ENCODE results near the gene UBE3B. TPM values are rescaled to one million over a fixed set of nuclear protein-coding genes. Genes with fewer than 3 reads are reported as not detected.

Gene UBE3B
- total RNA-seq, 1 experiment from 2014 or later: 53.4 TPM

DNA sequence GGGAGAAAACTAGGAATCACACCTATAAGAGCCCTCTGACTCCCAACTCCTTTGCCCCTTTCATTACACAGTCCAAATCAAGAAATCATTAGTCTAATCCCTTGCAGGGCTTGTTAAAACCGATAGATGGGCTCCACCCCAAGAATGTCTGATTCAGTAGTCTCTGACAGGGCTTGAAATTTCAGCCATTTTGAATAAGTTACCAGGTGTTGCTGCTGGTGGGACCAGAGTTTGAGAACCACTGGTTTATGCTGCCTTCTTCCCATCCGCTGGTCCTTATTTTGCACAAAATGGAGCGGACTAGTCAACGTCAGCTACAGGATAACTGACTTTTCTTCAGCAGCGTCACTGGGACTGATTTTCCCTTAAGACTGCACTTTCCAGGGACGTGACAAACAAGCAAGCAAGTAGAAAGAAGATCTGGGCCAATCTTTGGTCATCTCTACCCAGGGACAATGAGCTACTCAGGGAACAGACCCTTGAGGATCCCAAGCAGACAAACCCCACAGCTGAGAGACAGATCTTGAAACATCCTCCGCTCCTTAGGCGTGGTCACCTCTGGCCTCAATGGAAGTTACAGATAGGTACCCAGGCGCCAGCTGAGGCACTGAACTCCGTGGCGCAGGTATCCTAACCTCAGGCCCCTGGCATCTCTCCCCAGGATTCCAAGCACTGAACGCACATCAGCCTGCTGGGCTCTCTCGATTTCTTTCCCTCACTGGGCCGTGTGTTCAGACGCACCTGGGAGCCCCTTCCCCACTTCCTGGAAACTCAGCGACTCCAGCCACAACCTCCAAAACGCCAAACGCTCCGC is 1.2 kb upstream of the UBE3B start:
- no peak for DNase-seq (ENCODE audit: low spot score)

DNA sequence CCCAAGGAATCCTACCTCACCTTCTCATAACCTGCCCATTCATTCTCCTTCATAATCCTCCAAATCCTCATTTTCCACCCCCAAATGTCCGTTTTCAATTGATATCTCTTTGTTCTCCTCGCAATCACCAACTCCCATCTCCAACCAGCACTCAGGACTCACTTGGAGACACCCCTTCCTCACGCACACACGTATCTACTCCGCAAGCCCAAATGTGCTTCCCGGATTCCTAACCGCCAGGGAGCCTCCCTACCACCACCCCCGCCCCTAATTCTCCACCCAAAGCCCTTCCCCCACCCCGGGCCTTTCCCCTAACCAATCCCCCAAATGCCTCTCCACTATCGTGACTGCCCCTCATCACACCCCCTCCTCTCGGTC is 638 bp upstream of the UBE3B start:
- no peak for DNase-seq (ENCODE audit: low spot score)

DNA sequence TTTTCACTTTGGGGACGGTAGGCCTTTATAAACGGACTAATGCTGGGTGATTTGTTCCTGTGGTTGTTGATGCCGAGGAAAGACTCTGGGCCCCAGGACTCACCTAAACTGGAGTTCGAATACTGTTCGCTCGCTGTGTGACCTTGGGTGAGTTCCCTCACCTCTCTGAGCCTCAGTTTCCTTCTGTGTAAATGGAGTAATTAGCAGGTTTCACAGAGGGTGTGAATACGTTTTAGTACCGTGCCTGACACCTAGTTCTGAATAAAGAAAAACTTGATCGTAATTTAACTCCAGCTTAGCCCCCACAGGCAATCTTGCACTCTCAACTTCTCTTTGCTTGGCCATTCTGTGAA is 505 bp downstream of the UBE3B start:
- DNase-seq (ENCODE audit: low spot score): no peak

DNA sequence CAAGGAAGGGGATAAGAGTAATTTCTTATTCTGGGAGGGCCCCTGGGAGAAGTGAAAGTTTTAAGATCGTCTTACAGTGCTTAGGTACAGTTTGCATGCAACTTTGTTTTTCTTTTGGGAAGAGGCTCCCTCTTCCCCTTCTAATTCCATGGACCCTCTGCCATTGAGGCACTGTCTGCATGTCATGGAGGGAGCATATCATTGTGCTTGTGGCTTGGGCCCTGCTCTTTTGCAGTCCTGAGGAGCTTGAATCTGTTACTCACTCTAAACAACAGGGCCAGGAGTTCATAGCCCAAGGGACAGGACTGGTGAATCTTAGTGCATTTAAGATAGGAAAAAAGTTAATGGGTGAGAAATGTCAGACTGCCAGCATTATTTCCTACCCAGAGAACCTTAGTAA is 2.3 kb downstream of the UBE3B start:
- DNase-seq (ENCODE audit: low spot score): no peak

DNA sequence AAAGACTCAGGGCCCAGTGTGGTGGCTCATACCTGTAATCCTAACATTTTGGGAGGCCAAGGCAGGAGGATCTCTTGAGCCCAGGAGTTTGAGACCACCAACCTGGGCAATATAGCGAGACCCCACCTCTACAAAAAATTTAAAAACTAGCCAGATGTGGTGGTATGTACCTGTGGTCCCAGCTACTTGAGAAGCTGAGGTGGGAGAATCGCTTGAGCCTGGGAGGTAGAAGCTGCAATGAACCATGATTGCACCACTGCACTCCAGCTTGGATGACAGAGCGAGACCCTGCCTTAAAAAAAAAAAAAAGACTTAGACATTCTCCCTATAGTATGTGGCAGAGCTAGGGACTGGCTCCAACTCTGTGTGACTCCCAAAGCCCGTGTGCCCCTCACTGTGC is 2.9 kb downstream of the UBE3B start:
- no peak for DNase-seq (ENCODE audit: low spot score)

DNA sequence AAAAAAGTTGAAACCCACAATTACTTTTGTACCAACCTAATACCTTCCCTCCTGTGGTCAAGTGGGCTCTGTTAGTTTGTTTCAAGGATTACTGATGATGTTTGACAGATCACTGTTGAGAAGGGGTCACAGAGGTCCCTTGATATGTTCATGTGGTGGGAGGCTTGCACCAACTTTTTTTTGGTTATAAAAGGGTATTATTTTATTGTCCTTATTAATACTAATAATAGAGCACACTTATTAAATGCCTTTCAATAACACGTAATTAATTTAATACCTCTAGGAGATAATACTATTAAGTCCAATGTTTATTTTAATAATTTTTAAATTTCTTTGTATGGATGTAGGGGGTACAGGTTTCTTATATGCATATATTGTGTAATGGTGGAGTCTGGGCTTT is 4.4 kb downstream of the UBE3B start:
- DNase-seq (ENCODE audit: low spot score): no peak

DNA sequence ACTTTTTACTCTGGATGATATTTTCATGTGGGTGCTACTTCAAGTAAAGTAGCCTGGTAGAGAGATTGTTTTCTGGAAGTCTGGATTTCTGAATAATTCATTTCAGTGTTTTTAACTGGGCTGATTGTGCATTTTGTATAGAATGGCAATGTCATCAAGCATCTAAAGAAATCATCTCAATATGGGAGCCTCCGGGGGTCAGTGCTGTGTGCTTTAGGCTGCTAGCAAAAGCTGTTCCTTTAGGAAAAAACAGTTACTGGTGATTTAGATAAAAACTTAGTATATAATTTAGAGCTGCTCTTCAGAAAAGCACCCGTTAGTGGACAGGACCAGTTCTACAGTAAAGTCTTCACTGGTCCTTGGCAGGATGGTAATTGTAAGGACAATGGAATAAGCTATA is 5.1 kb downstream of the UBE3B start:
- no peak for DNase-seq (ENCODE audit: low spot score)

DNA sequence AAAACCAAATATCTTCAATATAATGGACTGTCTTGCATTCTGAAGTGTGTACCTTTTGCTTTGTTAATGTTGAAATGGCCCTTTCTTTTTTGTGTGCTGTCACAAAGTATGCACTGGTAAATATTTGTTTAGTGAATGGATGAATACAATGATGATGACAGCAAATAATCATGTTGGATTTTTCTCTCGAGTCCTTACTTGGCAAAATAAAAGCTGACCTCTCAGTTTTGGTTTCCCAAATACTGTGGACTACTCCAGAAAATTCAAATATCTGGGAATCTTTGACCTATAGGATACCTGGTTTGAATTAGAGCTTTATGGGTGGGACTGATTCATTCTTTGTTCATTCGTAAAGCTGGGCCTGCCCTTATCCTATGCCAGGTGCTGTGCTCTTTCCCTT is 5.5 kb downstream of the UBE3B start:
- DNase-seq (ENCODE audit: low spot score): no peak

DNA sequence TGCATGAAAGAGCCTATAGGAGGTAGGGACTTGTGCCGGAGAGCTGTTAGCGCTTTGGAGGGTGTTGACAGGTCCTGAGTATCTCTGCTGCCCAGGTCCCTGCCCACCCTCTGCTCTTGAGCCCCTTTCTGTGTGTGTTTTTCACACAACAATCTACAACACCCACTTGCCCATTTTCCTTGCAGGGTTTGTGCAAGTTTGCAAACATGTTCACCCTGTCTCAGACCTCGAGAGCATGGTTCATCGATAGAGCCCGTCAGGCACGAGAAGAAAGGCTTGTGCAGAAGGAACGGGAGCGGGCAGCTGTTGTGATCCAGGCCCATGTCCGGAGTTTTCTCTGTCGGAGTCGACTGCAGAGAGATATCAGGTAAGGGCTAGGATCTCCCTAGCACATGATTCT is 5.9 kb downstream of the UBE3B start:
- DNase-seq (ENCODE audit: low spot score): no peak

DNA sequence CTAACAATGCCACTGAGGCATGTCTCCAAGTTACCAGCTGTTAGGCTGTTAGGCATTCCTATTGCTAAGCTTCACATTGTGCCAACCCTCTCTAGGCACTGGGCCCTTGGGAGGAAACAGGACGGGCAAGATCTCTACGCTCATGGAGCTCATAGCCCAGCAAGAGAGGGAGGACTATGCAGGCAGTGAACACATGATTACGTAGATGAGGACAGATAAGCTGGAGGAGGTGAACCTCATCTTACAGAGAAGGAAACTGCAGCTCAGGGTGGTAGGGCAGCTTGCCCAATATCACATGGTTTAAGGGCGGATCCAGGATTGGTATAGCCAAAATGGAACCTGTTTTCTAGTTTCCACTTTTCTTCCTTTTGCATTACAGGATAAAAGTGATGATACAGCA is 7.8 kb downstream of the UBE3B start:
- no peak for DNase-seq (ENCODE audit: low spot score)

DNA sequence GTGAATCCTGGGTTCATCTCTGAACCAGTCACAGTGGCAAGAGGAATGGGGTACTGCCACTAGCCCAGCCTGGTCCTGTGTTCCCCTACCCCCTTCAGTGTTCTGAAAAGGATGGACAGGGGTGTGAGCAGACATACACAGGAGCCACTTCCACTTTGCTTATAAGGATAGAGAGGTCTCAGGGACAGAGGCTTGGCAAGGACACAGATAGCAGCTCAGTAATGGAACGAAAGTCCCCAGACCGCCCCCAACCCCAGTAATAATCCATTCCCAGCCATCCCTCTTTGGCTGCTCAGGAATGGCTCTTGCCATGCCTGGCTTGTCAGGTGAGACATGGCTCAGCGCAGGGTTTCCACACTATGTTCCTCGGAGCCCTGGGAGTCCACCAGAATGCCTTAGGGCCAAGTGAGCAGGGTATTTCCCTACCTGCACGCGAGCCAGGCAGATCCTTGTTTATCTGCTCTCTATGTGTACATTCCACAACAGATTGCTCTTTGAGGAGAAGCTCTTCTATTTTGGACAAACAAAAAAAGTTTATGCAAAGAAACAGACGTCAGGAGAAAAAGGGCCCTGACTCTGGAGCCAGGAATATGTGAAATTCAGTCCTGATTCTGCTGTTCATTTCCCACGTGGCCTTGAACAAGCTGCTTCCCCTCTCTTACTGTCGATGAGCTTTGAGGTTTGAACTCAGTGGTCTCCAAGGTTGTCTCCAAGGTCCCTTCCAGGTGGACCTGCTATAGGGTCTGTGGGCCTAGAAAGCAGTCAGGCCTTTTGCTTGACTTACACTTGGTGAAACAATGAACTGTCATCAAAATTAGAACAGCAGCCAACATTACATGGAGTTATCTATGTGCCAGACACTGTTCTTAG is 10.0 kb downstream of the UBE3B start:
- DNase-seq (ENCODE audit: low spot score): no peak

DNA sequence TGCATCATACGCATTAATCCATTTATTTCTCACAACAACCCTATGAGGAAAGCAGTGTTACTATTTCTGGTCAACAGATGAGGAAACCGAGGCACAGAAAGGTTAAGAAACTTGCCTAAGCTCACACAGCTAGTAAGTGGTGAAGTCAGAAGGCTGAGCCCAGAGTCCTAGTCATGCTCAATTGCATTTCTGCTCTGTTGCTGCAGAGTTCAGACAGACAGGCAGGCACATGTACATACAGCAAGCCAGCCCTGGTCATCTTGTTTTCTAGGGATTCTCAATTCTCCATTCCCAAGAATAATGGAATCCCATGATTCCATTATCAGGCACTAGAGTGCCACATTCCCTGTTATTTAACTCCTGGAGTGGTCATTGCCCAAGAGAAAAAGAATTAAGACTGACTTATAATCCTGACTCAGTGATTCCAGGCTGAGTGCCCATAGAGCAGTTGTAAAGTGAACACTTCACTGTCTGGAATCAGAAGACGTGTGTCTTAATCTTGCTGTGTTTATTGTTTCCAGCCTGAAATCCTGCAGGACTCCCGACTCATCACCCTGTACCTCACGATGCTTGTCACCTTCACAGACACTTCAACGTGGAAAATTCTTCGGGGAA is 10.7 kb downstream of the UBE3B start:
- DNase-seq (ENCODE audit: low spot score): no peak

DNA sequence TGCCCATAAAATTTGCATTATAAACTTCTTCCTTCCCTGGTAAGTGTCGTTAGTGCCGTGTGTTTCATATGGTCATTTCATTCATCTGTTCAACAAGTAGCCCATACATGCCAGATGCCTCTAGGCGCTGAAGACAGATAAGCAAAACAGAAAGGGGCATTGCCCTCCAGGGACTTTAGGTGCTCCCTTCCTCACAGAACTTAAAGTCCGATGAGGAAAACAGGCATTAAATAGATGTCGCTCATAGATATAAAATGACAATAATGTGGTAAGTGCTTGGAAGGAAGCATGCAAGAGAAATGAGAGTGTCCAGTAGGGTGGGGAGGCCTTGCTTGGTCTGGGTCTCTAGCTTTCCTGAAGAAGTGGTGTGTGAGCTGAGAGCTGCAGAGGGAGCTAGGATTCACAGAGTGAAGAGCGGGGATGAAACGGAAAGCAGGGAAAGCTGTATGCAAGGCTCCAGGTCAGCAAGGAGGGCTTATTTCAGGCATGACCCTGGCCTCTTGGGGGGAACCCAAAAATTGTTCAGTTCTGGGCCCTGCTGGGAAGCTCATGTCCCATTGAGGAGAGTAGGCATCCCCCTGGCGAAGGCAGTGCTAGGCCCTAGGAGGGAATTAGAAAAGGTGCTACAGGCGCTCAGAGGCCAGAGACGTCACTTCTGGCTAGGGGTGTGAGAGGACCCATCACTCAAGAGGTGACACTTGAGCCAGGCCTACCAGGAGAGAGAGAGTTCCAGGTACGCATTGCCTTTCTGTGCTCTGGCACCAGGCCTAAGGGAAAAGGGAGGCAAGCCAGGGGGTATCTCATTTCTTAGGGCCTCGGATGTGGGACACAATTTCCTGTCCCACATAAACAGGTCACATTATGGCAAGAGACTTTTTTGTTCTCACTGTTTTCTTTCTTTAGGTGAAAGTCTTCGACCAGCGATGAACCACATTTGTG is 11.9 kb downstream of the UBE3B start:
- no peak for DNase-seq (ENCODE audit: low spot score)

DNA sequence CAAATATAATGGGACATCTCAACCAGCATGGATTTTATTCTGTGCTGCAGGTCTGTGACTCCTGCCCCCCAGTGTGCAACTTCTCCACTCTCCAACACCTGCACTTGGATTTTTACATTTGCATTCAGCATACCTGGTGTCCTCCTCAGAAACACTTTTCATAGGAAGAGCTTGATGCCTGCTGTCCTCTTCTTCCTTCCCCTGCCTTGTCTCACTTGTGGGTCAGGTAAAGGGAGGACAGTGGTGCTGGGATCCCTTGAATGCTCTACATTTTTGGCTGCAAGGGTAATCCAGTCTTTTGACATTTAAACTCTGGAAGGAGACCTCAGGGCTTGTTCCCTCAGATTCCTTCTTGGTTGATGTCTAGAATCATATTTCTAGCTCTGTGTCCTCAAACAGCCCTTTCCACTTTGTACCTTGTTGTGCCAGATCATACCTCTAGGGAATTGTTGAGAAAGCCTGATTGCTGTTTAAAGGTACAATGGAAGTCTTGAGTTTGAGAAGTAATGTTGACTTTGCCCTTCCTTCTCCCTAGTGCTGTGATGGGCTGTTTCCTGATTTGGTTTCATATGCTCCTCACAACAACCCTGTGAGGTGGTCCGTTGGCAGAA is 12.6 kb downstream of the UBE3B start:
- no peak for DNase-seq (ENCODE audit: low spot score)

DNA sequence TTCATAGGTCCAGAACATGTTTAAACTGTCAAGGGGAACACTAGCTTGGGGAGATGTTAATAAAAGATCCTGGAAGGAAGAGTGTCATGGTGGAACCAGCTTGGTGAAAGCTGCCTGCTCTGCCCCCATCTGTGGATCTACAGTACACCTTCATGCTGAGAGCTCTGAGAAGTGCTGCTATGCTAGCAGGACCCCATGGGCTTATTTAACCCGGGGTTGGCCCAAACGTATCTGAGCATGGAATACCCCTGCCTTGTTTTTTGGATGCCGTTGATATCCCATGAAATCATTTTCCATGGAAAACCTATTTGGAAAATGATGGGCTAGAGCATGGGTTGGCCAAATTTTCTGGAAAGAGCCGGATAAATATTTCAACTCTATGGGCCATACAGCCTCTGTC is 14.2 kb downstream of the UBE3B start:
- no peak for DNase-seq (ENCODE audit: low spot score)

DNA sequence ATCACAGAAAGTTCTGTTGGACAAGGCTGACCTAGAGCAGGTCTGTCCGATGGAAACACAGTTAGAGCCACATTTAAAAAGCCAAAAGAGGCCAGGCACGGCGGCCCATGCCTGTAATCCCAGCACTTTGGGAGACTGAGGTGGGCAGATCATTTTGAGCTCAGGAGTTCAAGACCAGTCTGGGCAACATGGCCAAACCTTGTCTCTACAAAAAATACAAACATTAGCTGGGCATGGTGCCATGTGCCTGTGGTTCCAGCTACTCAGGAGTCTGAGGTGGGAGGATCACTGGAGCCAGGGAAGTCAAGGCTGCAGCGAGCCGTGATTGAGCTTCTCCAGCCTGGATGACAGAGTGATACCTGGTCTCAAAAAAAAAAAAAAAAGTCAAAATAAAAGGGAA is 14.9 kb downstream of the UBE3B start:
- DNase-seq (ENCODE audit: low spot score): peak; percentile 52

DNA sequence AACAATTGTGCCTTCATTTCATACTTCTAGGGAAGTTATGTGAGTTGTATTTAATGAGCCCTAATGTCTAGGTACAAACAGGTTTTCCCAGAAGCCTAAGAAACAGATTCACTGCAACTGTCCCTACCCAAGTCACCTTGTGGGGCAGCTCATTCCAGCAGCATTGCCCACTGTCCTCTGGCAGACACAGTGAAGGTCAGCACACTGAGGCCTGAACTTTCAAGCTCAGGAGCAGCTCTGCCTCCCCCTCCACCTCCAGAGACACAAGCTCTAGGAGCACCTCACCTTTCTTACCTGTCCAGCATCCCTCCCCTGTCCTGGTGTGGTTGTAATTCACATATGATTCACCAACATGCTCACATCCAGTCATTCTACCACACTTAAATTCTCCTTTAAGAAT is 15.7 kb downstream of the UBE3B start:
- DNase-seq (ENCODE audit: low spot score): no peak

DNA sequence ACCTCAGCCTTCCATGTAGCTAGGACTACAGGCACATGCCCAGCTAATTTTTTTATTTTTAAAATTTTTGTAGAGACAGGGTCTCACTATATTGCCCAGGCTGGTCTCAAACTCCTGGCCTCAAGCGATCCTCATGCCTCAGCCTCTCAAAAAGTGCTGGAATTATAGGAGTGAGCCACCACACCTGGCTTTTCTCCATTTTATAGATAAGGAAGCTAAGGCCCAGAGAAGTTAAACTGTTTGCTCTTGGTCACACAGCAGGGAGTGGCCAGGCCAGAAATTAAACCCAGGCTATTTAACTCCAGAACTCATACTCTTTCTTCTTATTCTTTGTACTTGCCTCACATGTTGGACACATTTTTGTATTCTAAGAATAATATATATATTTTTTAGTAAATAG is 16.5 kb downstream of the UBE3B start:
- DNase-seq (ENCODE audit: low spot score): no peak

DNA sequence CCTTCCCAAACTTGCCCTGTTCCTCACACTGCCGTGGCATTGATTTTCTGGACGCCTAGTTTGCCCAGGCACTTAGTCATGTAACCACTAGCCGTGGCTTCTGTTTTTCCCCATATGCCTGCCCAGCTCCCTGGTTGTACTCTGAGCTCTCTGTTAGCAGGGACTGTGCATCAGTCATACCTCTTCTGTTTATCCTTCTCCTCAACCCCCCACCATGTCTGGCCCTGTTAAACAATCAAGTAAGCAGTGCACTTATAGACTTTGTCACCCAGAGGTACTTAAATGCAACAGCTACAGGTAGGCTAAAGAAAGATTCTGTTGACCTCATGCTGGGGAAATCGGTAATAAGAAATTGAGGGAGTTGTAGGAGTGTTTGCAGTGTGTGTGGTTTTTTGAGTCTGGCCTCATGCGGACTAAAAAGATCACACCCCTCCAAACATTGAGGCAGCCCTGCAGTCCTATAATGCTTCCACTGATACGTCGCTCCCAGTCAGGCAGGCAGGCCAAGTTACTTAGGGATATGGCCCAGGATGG is 17.0 kb downstream of the UBE3B start:
- DNase-seq (ENCODE audit: low spot score): peak; percentile 25

DNA sequence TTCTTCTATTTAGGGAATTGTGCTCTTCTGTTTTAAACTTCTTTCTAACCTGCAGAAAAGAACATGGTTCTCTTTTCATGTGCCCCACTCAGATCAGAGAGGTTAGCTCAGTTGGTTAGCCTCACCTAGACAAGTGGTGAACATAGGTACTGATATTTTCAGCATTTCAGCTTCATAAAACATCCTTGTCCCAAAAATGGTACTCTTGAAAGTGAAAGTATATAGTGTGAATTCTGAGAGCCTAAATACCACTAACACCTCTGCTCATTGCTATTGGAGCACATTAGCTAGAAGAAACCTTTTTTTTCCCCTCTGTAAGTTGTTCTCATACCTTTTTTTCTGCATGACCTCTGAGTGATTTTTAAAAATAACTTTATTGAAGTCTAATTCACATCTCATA is 17.6 kb downstream of the UBE3B start:
- no peak for DNase-seq (ENCODE audit: low spot score)

DNA sequence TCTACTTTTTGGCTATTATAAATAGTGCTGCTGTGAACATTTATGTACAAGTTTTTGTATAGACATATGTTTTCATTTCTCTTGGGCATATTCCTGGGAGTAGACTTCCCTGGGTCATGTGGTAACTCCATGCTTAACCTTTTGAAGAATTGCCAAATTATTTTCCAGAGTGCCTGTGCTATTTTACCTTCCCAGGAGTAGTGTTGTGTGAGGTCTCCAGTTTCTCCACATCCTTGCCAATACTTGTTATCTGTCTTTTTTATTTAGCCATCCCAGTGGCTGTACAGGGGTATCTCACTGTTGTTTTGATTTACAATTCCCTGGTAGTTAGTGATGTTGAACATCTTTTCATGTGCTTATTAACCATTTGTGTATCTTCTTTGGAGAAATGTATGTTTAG is 18.9 kb downstream of the UBE3B start:
- no peak for DNase-seq (ENCODE audit: low spot score)

All from H4 (cell line).